ENCODE results near the gene B3GAT2. TPM values are rescaled to one million over a fixed set of nuclear protein-coding genes. Genes with fewer than 3 reads are reported as not detected.

Gene B3GAT2
- polyA plus RNA-seq, 1 donor (not counting 4 experiments of a cell fraction or from before 2014, with no cell fraction given) = 0.01 TPM

GRCh38 chr6:70841112-70841511 is 115.7 kb downstream of the B3GAT2 start:
- H3K4me2 ChIP-seq (ENCODE audit: control insufficient read depth, extremely low read depth, insufficient read depth, low read depth, low read length) = no peak overlapping the region
- dilution Hi-C loops (cut with MboI; ENCODE audit: extremely low pct_ligation_motif_present, low sequenced_read_pairs) = no loop called here
- no peaks in the 10 kb centered on the region for H3K9me1 ChIP-seq (ENCODE audit: control insufficient read depth, extremely low read depth, insufficient read depth, low read length)
- no peaks in the 10 kb centered on the region for H4K20me1 ChIP-seq (ENCODE audit: control insufficient read depth, extremely low read depth, insufficient read depth, low read length)
- H3K27me3 ChIP-seq (ENCODE audit: control insufficient read depth, extremely low read depth, insufficient read depth, low read length) = no peaks in the 10 kb centered on the region
- no peak for FAIRE-seq
- H3K4me1 ChIP-seq (ENCODE audit: control insufficient read depth, extremely low read depth, insufficient read depth, low read length) = peaks cover 5% of the 10 kb centered on the region
- no peak overlapping the region for H2AFZ ChIP-seq (ENCODE audit: control insufficient read depth, low read length)
- H3K4me3 ChIP-seq (ENCODE audit: control insufficient read depth in 2 of 3, extremely low read depth in 1 of 3, insufficient read depth in 2 of 3, low read depth in 1 of 3, low read length in 3 of 3) = no peak overlapping the region
- H3K36me3 ChIP-seq (ENCODE audit: control insufficient read depth in 2 of 2, extremely low read depth in 1 of 2, insufficient read depth in 2 of 2, low read length in 2 of 2) = no peaks in the 10 kb centered on the region
- TF ChIP-seq EZH2 (IDR thresholded peaks at IDR 0.05; ENCODE audit: low read length) (no peak), CTCF (optimal IDR thresholded peaks at IDR 0.05 in 1 of 3, IDR thresholded peaks at IDR 0.05 in 1 of 3, conservative IDR thresholded peaks at IDR 0.05 in 1 of 3; ENCODE audit: extremely low read depth in 1 of 3, insufficient read depth in 2 of 3, low read length in 3 of 3) (no peak)
- DNase-seq (ENCODE audit: low read depth, low spot score) = no peak
- H3K9ac ChIP-seq (ENCODE audit: control insufficient read depth, extremely low read depth, insufficient read depth, low read length) = no peak overlapping the region
- H3K9me3 ChIP-seq (ENCODE audit: control insufficient read depth, low read depth, low read length) = no peaks in the 10 kb centered on the region
- no peak overlapping the region for H3K27ac ChIP-seq (ENCODE audit: control insufficient read depth, insufficient read depth, low read length)
- no peaks in the 10 kb centered on the region for H3K79me2 ChIP-seq (ENCODE audit: control insufficient read depth, insufficient read depth, low read length)

- no peaks in the 10 kb centered on the region for H3K79me2 ChIP-seq (ENCODE audit: control insufficient read depth, insufficient read depth, low read length)
- H3K9me3 ChIP-seq (ENCODE audit: control insufficient read depth, low read depth, low read length) = no peaks in the 10 kb centered on the region
- no peaks in the 10 kb centered on the region for H3K9me1 ChIP-seq (ENCODE audit: control insufficient read depth, extremely low read depth, insufficient read depth, low read length)
- no peaks in the 10 kb centered on the region for H4K20me1 ChIP-seq (ENCODE audit: control insufficient read depth, extremely low read depth, insufficient read depth, low read length)
- no peaks in the 10 kb centered on the region for H3K27me3 ChIP-seq (ENCODE audit: control insufficient read depth, extremely low read depth, insufficient read depth, low read length)
- dilution Hi-C loops (cut with MboI; ENCODE audit: extremely low pct_ligation_motif_present, low sequenced_read_pairs) = no loop called here
- H3K4me3 ChIP-seq (ENCODE audit: control insufficient read depth in 2 of 3, extremely low read depth in 1 of 3, insufficient read depth in 2 of 3, low read depth in 1 of 3, low read length in 3 of 3) = no peak overlapping the region
- DNase-seq (ENCODE audit: low read depth, low spot score) (no peak), FAIRE-seq (no peak)
- no peak for TF ChIP-seq CTCF (optimal IDR thresholded peaks at IDR 0.05 in 1 of 3, IDR thresholded peaks at IDR 0.05 in 1 of 3, conservative IDR thresholded peaks at IDR 0.05 in 1 of 3; ENCODE audit: extremely low read depth in 1 of 3, insufficient read depth in 2 of 3, low read length in 3 of 3)
- H3K27ac ChIP-seq (ENCODE audit: control insufficient read depth, insufficient read depth, low read length) = no peak overlapping the region
- no peak overlapping the region for H2AFZ ChIP-seq (ENCODE audit: control insufficient read depth, low read length)
- no peak overlapping the region for H3K9ac ChIP-seq (ENCODE audit: control insufficient read depth, extremely low read depth, insufficient read depth, low read length)
- H3K4me1 ChIP-seq (ENCODE audit: control insufficient read depth, extremely low read depth, insufficient read depth, low read length) = no peaks in the 10 kb centered on the region
- no peaks in the 10 kb centered on the region for H3K36me3 ChIP-seq (ENCODE audit: control insufficient read depth in 2 of 2, extremely low read depth in 1 of 2, insufficient read depth in 2 of 2, low read length in 2 of 2)
- H3K4me2 ChIP-seq (ENCODE audit: control insufficient read depth, extremely low read depth, insufficient read depth, low read depth, low read length) = no peak overlapping the region
Measured at GRCh38 chr6:70839286-70840266, 117.3 kb downstream of the B3GAT2 start.
